GM21529 (cell line): Measurements from ENCODE around the gene CCDC17.
"Not testable (repeated sequence)": the region's sequence is repeated elsewhere in the genome, so short reads cannot be mapped to it uniquely, and the experiment has no call there.

ENCODE experiments used
- ATAC-seq: cut with Tn5 transposase; IDR thresholded peaks from one replicate; pipeline ENCODE4 v1.9.1; 2021; ENCODE audit not compliant: unreplicated experiment

The CCDC17 gene

DNA sequence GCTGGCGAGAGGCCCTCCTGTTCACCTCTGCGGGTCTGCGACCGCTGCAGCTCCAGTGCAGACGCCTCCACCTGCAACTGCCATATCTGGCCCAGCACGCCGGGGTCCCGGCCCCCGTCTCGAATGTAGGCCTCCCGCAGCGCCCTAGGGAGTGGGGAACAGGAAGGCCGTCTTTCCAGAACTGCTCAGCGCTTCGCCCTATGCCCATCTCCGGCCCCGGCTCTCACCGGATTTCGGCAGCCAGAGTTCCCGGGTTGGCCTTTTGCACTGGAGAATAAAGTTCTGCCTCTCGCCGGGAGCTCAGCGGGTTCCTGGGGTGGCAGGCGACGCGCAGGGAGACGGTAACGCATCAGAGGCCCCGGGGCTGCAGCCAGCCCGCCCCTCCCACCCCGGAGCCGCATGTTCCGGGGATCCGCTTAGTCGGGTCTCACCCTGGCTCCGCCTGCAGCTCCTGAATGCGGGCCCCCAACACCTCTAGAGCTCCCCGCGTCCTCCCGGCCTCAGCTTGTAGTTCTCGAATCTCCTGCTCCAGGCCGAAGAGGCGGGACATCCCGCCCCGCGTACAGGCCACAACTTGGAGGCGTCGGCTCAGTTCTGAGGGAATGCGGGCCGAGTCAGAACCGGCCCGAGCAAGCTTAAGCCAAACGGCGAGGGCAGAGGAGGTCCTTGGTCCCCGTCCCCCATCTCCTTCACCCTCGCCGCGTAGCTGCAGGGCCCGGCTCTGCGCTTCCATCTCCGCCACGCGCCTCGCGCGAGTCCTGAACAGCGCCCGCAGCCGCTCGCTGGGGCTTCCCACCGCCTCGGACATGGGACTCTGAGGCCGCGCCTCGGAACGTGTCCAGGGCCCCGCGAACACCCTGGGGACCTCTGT, 1.1 kb downstream of the CCDC17 start:
- no peak for ATAC-seq

DNA sequence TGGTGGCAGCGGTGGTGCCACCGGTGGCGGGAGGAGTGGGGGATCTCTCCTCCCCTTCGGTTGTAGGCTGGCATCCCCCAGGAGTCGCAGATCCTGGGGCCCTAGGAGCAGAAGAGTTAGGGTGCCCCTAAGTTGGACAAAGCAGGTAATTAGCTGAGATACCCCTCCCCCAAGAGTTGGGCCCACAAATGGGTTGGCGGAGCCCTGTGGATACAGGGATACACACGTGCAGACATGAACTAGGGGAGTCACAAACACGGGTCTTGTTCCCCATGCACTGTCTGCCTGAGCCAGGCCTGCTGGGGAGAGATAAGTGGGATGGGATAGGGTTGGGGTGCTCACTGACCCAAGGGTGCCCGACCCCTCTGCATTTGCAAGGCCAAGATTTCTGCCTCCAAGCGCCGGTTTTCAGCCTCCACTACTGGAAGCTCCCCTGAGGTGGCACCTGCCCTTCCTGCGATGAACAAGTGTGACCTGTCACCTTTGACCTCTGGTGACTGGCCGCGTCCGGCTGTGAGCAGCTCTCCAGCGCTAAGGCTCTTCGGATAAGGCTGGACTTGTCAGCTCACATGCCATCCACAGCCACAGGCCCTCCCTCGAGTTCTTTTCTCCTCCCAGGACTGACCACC, 1.8 kb downstream of the CCDC17 start:
- no peak for ATAC-seq

DNA sequence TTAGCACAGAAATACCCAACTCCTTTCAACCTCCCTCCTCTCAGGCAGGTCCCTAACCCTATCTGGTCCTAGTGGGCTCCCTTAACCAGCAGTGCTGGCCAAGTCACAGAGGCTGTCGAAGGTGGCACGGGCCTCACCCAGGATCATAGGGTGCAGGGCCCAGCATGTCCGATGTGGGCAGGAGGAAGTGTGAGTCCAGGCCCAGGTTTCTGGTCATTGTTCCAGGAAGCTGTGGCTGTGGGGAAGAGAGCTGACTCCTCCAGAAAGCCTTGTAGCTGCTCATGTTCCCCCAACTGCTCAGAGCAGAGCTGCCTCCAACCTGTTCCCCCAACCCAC, 2.4 kb downstream of the CCDC17 start:
- ATAC-seq: no peak

DNA sequence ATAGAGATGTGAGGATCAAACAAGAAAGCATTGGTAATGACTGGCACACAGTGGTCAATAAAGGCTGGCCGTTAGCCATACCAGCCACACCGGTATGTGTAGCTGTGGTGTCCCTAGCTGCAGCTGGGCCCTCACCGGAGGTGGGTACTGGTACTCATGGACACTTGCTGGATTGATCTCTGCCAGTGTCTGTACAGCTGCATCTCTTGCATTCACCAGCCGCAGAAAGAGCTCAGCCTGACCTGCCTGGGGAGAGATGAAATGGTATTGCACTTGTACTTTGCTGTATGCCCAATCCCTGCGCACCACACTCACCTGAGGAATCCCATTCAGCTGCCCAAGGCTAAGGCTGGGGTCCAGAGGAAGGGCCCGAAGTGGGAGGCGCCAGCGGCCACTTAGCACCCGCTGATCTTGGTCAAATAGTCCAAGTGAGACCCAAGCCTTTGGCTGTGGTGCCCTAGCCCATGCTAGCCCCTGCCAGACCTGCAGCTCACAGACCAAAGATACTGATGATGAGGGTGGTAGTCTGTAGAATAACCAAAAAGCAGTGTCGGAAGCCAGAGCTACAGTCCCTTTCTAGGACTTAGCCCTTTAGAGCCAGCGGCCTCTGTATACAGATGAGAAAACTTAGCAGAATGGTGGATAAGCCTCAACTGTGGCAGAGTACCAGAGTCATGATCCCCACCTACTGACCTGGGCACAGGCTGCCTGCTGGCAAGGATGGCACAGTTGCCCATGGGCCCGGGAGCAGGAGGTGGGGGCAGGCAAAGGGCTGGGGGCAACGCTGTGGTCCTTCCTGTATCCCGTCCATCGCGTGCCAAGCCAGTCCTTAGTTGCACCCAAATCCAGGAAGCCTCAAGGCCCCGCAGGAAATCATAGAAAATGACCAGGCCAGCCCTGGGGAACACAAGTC, 3.0 kb downstream of the CCDC17 start:
- no peak for ATAC-seq

DNA sequence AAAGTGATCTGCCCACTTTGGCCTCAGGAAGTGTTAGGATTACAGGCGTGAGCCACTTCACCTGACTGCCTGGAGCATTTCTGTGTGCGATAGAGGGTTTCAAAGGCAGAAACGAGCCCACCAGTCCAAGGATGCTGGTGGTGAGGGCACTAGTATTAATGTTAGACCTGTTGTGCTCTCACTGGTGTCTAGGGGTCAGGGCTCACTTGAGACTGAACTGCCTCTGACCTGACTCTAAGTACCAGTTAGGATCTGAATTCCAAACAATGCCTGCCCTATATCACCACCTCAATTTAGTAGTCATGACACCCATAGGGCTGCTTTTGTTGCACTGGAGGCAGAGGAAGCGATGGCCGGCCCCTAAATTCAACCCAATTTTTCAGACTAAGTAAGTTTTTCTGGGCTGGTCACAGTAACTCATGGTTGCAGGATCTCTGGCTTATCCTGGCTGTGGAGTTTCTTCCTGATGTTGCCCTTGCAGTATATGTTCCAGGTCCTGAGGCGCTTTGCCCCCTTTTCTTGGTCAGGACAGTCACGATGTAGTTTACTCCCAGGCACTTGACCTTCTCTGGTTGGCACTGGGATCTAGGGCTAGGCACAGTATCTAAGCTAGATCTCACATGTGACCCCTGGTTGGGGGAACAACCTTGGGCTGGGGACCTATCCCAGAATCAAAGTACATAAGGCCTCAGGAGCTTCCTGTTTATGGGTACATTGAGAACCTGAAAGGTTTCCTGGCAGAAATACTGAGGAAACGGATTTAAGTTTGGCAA, 4.5 kb downstream of the CCDC17 start:
- no peak for ATAC-seq

DNA sequence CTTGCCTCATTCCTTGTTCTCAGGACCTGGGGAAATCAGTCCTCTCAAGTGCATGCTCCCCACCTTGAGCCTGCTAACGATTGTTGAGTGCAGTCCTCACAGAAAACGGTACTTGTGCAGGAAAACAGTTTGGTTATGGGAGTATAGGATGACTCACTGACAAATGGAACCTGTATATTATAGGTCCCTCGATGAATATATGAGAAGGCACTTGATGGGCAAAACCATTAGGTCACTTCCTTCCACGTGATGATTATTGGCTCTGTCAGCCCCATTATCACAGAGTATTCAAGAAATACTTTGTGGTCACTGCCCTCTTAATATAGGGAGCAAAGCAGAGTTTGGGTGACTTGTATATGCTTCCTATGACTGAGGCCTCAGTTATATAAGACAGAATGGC, 6.2 kb downstream of the CCDC17 start:
- ATAC-seq: no peak

DNA sequence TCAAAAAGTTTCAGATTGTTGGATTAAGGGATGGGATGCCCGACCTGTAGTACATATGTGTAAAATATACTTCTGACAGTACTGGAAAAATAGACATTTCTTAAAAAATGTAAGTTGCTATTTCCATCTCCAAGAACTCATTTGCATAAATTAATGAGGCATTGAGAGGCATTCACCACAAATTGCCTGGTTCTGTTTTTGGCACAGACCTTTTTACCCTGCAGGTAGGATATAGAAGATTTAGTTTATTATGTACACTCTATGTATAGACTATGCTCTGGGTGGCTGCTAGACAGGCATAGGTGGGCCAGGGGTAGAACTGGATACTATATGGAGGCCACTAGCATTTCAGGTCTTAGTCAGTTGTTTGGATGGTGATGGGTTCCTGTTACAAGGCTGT, 8.0 kb downstream of the CCDC17 start:
- no peak for ATAC-seq

DNA sequence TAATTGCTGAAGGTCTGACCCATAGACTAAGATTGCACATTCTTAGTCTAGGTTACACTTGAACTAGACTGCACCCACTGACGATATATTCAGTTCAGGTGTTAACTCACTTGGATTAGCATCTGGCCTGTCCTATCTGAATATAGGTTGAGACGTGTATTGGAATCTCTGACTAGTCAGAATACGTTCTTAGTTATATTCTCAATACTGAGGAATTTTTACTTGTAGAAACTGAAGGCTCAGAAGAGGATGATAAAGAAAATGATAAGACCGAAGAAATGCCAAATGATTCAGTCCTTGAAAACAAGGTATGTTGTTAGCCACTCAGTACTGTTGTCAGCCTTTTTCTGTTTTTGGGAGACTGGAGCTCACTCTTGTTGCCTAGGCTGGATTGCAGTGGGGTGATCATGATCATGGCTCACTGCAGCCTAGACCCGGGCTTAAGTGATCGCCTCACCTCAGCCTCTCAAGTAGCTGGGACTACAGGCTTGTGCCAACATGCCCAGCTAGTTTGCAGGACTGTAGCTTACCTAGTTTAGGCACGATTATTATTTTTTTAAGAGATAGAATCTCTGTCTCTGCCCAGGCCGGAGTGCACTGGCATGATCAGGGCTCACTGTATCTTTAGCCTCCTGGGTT, 10.8 kb downstream of the CCDC17 start:
- no peak for ATAC-seq

DNA sequence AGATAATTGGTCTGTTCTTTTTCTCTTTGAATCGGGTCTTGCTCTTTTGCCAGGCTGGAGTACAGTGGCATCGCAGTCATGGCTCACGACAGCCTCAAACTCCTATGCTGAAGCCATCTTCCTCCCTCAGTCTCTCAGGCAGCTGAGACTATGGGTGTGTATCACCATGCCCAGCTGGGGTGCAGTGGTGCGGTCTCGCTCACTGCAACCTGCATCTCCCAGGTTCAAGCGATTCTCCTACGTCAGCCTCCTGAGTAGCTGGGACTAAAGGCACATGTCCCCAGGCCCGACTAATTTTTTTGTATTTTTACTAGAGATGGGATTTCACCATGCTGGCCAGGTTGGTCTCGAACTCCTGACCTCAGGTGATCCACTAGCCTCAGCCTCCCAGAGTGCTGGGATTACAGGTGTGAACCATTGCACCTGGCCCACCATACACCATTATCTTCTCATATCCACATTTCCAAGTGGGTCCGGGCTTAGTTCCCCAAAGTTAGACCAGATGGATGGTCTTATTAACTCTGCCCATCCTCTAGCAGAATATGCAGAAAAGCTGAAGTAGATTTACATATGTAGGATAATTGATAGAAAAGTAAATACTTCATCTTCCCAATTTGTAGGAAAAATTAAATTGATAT, 13.1 kb downstream of the CCDC17 start:
- ATAC-seq: no peak

DNA sequence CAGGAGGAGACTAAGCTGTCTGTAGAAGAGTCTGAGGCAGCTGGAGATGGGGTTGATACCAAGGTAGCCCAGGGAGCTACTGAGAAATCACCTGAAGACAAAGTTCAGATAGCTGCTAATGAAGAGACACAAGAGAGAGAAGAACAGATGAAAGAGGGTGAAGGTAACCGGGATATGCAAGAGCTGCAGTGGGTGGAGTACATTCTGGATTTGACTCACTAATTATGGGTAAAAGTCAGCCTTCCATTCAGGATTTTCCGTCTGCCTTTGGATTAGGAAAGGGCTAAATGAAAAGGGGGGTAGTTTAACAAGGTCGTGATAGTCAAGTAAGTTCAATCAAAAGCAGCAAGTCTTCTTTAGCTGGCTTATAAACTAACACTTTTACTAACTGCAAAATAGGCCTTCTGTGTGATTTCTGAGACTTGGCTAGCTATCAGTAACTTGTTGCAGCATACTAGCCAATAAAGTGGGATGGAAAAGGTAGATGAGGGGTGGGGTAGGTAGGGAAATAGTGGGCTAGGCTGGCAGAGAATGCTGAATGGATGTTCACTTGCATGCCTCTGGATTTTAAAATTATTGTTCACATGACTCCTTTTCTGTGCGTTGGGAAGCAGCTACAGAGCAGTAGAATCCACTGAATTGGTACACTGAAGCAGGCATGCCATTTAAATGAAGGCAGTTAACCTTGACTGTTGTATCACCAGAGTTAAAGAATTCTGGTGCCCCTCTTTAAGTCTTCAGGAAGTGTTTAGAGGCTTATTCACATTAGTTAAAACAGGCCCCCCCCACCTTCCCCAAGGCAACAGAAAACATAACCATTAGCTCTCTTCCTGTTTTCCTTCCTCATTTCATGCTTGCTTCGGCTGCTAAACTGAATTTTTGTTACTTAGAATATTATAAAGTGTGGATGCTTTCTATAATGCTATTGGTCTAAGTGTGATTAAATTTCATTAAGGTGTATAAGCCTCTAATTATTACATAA, 15.4 kb downstream of the CCDC17 start:
- no peak for ATAC-seq

DNA sequence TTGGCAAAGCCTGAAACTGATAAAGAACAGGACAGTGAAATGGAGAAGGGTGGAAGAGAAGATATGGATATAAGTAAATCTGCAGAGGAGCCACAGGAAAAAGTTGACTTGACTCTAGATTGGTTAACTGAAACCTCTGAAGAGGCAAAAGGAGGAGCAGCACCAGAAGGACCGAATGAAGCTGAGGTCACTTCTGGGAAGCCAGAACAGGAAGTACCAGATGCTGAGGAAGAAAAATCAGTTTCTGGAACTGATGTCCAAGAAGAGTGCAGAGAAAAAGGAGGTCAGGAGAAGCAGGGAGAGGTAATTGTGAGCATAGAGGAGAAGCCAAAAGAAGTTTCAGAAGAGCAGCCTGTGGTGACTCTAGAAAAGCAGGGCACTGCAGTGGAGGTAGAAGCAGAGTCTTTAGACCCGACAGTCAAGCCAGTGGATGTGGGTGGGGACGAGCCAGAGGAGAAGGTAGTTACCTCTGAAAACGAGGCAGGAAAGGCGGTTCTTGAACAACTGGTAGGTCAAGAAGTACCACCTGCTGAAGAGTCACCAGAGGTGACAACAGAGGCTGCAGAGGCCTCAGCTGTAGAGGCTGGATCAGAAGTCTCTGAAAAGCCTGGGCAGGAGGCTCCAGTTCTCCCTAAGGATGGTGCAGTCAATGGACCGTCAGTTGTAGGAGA, 16.3 kb downstream of the CCDC17 start:
- ATAC-seq: no peak

DNA sequence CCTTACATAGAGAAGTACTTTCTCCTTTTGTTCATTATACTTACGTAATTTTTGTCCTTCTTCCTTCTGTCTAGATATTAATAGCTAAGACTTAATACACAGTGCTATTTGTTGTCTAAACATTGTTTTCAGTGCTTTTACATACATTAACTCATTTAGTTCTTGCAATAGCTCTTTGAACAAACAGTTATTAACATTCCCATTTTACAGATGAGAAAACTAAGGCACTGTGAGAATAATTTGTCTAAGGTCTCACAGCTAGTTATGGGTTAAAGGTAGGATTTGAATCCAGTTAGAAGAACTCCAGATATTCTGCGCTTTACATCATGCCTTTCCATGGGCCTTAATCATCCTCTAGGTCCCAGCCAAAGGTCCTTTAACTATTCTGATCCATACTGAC, 19.6 kb downstream of the CCDC17 start:
- ATAC-seq: no peak

DNA sequence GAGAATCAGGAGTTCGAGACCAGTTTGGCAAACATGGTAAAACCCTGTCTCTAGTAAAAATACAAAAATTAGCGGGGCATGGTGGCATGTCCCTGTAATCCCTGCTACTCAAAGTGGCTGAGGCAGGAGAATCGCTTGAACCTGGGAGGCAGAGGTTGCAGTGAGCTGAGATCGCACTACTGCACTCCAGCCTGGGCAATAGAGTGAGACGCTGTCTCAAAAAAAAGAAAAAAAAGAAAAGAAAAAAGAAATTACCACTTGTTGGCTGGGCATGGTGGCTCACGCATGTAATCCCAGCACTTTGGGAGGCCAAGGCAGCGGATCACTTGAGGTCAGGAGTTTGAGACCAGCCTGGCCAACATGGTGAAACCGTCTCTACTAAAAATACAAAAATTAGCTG, 27.1 kb downstream of the CCDC17 start:
- not testable (repeated sequence) for ATAC-seq

DNA sequence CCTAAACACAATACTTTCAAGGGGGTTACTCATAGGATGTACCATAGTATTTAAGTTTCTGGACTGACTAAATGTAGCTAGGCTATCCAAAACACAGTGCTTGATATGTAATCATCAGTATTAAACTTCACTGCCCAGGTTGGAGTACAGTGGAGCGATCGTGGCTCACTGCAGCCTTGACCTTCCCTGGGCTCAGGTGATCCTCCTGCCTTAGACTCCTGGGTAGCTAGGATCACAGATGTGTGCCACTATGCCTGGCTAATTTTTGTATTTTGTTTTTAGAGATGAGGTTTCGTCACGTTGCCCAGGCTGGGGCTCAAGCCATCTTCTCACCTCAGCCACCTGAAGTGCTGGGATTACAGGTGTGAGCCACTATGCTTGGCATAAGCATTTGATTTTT, 29.4 kb downstream of the CCDC17 start:
- no peak for ATAC-seq

DNA sequence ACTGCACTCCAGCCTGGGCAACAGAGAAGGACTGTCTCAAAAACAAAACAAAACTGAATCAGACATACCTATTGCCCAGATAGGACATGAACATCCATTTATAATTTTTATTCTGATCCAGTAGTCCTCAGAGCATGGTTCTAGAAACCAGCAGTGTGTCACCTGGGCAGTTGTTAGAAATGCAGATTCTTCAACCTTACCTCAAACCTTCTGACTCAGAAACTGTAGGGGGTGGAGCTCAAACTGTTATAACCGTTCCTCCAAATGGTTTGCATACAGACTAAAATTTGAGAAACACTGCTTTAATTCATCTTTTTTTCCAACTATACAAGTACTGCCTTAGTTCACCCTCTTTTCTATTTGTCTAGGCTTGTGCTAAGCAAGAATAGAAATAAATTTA, 34.0 kb downstream of the CCDC17 start:
- ATAC-seq: no peak

DNA sequence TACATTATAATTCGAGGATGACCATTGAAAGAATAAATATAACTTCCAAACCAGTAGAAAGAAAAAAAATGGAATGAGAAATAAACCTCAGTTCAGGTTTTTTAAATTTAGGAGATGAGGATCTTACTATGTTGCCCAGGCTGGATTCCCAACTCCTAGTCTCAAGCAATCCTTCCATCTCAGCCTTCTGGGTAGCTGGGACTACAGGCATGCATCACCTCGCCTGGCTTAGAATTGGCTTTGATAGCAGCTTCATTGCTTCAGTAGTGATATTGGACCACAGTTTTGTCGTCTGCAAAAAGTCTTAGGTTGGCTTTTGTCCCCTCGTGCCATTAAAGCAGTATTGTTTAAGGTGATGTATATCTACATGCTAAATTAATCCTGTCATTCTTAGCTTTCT, 37.1 kb downstream of the CCDC17 start:
- ATAC-seq: no peak

DNA sequence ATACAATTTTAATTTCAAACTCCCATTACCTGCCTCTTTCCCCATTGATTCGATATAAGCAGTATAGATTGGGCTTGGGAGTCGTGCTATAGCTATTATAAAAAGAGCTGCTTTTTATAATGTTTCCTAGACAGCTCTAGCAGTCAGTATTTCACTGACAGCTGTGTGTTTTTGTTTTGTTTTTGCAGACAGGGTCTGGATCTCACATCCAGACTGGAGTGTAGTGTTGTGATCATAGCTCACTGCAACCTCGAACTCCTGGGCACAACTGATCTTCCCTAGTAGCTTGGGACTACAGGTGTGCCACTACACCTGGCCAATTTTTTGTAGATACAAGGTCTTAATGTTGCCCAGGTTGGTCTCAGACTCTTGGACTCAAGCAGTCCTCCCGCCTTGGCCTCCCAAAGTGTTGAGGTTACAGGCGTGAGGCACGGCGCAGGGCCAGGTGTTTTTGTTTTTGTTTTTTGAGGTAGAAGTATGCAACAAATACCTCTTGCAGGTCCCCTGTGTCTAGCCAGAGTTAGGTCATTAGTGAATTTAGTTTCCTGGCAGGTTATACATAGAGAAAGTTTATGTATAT, 38.3 kb downstream of the CCDC17 start:
- ATAC-seq: no peak

DNA sequence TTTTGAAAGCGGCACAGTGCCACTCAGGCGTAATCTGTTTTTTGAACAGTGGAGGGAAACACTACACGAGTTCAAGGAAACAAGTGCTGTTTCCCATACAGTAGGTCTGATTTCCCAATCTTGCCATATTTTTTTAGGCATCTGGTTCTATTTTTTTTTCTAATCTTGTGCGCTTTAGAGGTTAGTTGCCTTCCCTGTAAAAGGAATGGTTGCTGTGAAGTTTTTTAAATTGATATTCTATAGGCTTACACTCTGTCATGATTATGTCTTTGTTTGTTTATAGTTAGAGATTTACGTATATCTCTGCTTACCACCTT, 38.8 kb downstream of the CCDC17 start:
- ATAC-seq: no peak
